Measurements from ENCODE around the gene DDX27.
A peak's percentile ranks its signal among the peaks of the same experiment; 100 is the strongest.

DDX27 gene

DNA sequence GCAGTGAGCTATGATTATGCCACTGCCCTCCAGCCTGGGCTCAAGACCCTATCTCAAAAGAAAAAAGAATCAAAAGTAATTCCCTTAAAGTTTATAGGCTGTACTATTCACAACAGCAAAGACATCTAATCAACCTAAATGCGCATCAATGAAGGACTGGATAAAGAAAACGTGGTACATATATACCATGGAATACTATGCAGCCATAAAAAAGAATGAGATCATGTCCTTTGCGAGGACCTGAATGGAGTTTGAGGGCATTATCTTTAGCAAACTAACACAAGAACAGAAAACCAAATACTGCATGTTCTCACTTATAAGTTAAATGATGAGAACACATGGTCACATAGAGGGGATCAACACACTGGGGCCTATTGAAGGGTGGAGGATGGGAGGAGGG is 42.0 kb downstream of the DDX27 start:
- no peak overlapping the region for H3K4me3 ChIP-seq (ENCODE audit: low read depth in 1 of 2, low read length in 1 of 2)
- no peaks in the 10 kb centered on the region for H3K9me3 ChIP-seq
- H3K36me3 ChIP-seq: peaks cover 99% of the 10 kb centered on the region
- no peaks in the 10 kb centered on the region for H3K27me3 ChIP-seq
- H3K4me1 ChIP-seq (ENCODE audit: control insufficient read depth in 1 of 2, insufficient read depth in 1 of 2, low read depth in 1 of 2, low read length in 1 of 2): no peaks in the 10 kb centered on the region
- TF ChIP-seq, protein P1, sequence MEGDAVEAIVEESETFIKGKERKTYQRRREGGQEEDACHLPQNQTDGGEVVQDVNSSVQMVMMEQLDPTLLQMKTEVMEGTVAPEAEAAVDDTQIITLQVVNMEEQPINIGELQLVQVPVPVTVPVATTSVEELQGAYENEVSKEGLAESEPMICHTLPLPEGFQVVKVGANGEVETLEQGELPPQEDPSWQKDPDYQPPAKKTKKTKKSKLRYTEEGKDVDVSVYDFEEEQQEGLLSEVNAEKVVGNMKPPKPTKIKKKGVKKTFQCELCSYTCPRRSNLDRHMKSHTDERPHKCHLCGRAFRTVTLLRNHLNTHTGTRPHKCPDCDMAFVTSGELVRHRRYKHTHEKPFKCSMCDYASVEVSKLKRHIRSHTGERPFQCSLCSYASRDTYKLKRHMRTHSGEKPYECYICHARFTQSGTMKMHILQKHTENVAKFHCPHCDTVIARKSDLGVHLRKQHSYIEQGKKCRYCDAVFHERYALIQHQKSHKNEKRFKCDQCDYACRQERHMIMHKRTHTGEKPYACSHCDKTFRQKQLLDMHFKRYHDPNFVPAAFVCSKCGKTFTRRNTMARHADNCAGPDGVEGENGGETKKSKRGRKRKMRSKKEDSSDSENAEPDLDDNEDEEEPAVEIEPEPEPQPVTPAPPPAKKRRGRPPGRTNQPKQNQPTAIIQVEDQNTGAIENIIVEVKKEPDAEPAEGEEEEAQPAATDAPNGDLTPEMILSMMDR (IDR thresholded peaks at IDR 0.05): no peak
- no peak overlapping the region for H3K27ac ChIP-seq

DNA sequence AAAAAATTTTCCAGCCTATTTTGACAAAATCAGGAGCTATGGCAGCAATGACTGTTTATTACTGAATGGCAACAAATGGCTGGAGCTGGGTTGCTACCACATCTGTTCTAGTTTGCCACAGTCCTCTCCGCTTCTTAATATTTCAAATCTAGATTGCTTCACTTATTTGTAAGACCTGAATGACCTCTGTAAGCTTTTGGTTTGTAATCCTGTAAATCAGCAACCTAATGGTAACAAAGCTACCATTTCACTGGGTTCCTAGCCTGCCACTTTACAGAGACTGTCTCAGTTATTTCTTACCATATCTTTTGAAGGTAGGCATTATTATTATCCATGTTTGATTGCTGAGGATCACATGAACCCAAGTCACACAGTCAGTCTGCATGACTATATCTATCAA is 43.2 kb downstream of the DDX27 start:
- peaks cover 87% of the 10 kb centered on the region for H3K36me3 ChIP-seq
- H3K4me3 ChIP-seq (ENCODE audit: low read depth in 1 of 2, low read length in 1 of 2): no peak overlapping the region
- H3K9me3 ChIP-seq: no peaks in the 10 kb centered on the region
- H3K4me1 ChIP-seq (ENCODE audit: control insufficient read depth in 1 of 2, insufficient read depth in 1 of 2, low read depth in 1 of 2, low read length in 1 of 2): peaks cover 5 to 8% of the 10 kb centered on the region in 2 experiments
- H3K27me3 ChIP-seq: no peaks in the 10 kb centered on the region
- TF ChIP-seq, protein P1 (IDR thresholded peaks at IDR 0.05): no peak
- H3K27ac ChIP-seq: peak overlapping the region; percentile 0

DNA sequence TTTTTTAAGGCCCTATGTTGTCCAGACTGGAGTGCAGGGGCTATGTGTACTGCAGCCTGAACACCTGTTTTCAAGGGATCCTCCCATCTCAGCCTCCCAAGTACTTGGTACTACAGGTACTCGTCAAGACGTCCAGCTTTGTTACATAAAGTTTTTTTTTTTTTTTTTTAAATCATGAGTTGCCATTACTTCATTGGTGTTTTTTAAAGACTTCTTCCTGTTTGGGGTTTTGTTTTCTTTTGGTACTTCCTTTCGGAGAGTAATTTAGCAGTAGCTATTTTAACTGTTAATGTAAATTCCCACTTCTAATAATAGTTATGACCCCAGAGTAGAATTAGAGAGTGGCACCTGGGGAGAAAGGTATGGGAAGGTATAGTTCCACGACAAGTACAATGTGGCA is 48.1 kb downstream of the DDX27 start:
- Histone ChIP-seq H3K9me3 (no peaks in the 10 kb centered on the region), H3K4me3 (ENCODE audit: low read depth in 1 of 2, low read length in 1 of 2) (peak overlapping the region; percentile 6 to 26), H3K36me3 (peaks cover 76% of the 10 kb centered on the region), H3K4me1 (ENCODE audit: control insufficient read depth in 1 of 2, insufficient read depth in 1 of 2, low read depth in 1 of 2, low read length in 1 of 2) (peaks cover 36 to 39% of the 10 kb centered on the region in 2 experiments), H3K27ac (peak overlapping the region; percentile 85), H3K27me3 (no peaks in the 10 kb centered on the region)
- TF ChIP-seq, protein P1 (IDR thresholded peaks at IDR 0.05): no peak

DNA sequence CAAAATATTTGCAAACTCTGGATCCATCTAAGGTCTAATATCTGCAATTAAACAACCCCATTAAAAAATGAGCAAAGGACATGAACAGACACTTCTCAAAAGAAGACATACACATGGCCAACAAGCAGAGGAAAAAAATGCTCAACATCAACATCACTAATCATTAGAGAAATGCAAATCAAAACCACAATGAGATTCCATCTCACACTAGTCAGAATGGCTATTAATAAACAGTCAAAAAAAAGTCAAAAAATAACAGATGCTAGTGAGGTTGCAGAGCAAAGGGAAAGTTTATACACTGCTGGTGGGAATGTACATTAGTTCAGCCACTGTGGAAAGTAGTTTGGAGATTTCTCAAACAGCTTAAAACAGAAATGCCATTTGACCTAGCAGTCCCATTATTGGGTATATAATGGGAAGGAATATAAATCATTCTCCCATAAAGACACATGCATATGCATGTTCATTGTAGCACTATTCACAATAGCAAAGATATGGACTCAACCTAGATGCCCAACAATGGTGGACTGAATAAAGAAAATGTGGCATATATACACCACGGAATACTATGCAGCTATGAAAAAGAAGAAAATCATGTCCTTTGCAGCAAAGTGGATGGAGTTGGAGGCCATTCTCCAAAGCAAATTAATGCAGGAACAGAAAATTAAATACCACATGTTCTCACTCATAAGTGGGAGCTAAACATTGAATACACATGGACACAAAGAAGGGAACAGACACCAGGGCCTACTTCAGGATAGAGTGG is 49.6 kb downstream of the DDX27 start:
- Histone ChIP-seq H3K9me3 (no peaks in the 10 kb centered on the region), H3K27ac (peak overlapping the region; percentile 9), H3K27me3 (no peaks in the 10 kb centered on the region), H3K36me3 (peaks cover 76% of the 10 kb centered on the region), H3K4me1 (ENCODE audit: control insufficient read depth in 1 of 2, insufficient read depth in 1 of 2, low read depth in 1 of 2, low read length in 1 of 2) (peaks cover 36 to 39% of the 10 kb centered on the region in 2 experiments), H3K4me3 (ENCODE audit: low read depth in 1 of 2, low read length in 1 of 2) (peak overlapping the region in 1 of 2 experiments; percentile 19)
- TF ChIP-seq, protein P1 (IDR thresholded peaks at IDR 0.05): no peak

DNA sequence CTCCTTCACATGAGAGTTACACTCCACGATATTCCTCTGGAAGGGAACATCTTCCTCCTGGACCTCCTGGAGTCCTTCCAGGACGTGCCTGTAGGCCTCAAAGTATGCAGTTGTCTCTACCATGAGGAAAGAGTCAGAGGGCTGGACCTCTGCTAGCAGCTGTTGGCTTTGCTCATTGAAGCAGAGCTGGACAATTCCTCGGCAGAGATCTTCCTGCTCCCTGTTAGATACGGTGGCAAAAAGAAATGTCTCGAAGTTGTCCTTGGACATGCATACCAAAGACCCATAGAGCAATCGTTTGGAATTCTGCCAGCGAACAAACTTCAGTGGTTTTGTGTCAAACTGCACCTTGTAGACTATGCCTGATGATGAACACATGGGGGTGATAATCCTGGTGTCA is 51.0 kb downstream of the DDX27 start:
- Histone ChIP-seq H3K4me1 (ENCODE audit: control insufficient read depth in 1 of 2, insufficient read depth in 1 of 2, low read depth in 1 of 2, low read length in 1 of 2) (peaks cover 39 to 40% of the 10 kb centered on the region in 2 experiments), H3K4me3 (ENCODE audit: low read depth in 1 of 2, low read length in 1 of 2) (no peak overlapping the region), H3K27ac (peak overlapping the region; percentile 14), H3K9me3 (no peaks in the 10 kb centered on the region), H3K27me3 (no peaks in the 10 kb centered on the region), H3K36me3 (peaks cover 74% of the 10 kb centered on the region)
- TF ChIP-seq, protein P1 (IDR thresholded peaks at IDR 0.05): no peak
